NCI-H1694 (cell line): ENCODE measurements around the gene ARHGAP32.
A peak's percentile ranks its signal among the peaks of the same experiment; 100 is the strongest.

Experiments
- DNase-seq: peaks from one replicate; lab custom pipeline; 2025; lab: John Stamatoyannopoulos, UW

Gene ARHGAP32

GRCh38 chr11:128956401-128957201, 235.5 kb downstream of the ARHGAP32 start:
- DNase-seq: peak; percentile 40

GRCh38 chr11:128955636-128956035, 236.5 kb downstream of the ARHGAP32 start:
- DNase-seq: no peak

GRCh38 chr11:128953151-128953550, 239.0 kb downstream of the ARHGAP32 start:
- no peak for DNase-seq

GRCh38 chr11:128949791-128950454, 242.2 kb downstream of the ARHGAP32 start:
- DNase-seq: no peak

GRCh38 chr11:128948583-128948982, 243.5 kb downstream of the ARHGAP32 start:
- DNase-seq: no peak

GRCh38 chr11:128947773-128948172, 244.4 kb downstream of the ARHGAP32 start:
- DNase-seq: no peak

GRCh38 chr11:128946648-128947047, 245.5 kb downstream of the ARHGAP32 start:
- DNase-seq: no peak

GRCh38 chr11:128943428-128943976, 248.6 kb downstream of the ARHGAP32 start:
- no peak for DNase-seq

GRCh38 chr11:128942817-128943427, 249.2 kb downstream of the ARHGAP32 start, which contains the start of gene TP53AIP1:
TSS of gene TP53AIP1 (minus strand) at chr11:128942871. CDS start at chr11:128937818, 5,053 bp downstream.
- no peak for DNase-seq

GRCh38 chr11:128942272-128942612, 249.9 kb downstream of the ARHGAP32 start:
- no peak for DNase-seq

GRCh38 chr11:128941573-128942271, 250.4 kb downstream of the ARHGAP32 start:
- DNase-seq: no peak

- DNase-seq: no peak
Observed at GRCh38 chr11:128941110-128941509, 251.0 kb downstream of the ARHGAP32 start.

GRCh38 chr11:128940603-128941002, 251.5 kb downstream of the ARHGAP32 start:
- no peak for DNase-seq

- DNase-seq: no peak
Observed at GRCh38 chr11:128940156-128940555, 252.0 kb downstream of the ARHGAP32 start.

GRCh38 chr11:128939591-128939990, 252.5 kb downstream of the ARHGAP32 start:
- no peak for DNase-seq

- DNase-seq: no peak
Observed at GRCh38 chr11:128938156-128938885, 253.8 kb downstream of the ARHGAP32 start.

- no peak for DNase-seq
Observed at GRCh38 chr11:128937480-128937879, 254.6 kb downstream of the ARHGAP32 start.

- no peak for DNase-seq
Observed at GRCh38 chr11:128936606-128937251, 255.4 kb downstream of the ARHGAP32 start.

GRCh38 chr11:128934926-128935325, 257.2 kb downstream of the ARHGAP32 start:
- no peak for DNase-seq

GRCh38 chr11:128934351-128934750, 257.8 kb downstream of the ARHGAP32 start:
- no peak for DNase-seq
